Measurements from ENCODE around the gene TMEM255B.
A peak's percentile ranks its signal among the peaks of the same experiment; 100 is the strongest.
"Not testable (repeated sequence)": the region's sequence is repeated elsewhere in the genome, so short reads cannot be mapped to it uniquely, and the experiment has no call there.

The TMEM255B gene

DNA sequence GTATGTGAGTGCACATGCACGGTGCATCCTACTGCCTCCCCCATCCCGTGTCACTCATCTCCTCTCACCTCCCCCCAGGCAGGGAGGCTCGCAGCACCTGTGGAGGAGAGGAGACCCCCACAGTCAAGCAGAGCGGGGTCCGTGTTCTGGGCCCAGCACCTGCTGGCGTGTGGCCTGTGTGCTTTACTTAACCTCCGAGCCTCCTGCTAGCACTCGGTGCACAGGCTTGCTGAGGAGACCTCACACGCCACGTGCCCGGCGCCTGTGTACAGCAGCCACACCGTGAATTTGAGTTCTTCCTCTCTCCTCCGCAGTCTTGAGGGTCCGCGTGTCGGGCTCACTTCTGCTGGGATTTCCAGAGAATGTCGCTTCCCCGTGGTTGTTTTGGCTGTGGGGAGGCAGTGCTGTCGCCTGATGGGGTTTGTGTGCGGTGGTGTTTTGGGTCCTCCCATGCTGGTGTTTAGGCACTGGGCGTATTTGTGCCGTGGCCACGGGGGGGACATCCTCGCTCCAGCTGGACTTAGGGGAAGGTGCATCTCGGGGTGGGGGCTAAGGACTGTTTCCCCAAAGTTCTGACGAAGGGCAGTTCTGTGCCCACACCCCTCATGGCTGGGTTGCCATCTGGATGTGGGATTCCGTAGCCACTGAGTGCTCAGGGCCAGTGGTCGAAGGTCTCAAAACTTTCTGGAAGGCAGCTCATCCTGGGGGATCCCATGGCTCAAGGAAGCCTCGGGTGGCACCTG, 34.8 kb upstream of the TMEM255B start:
- H3K36me3 ChIP-seq (ENCODE audit: low read length) = no peaks in the 10 kb centered on the region
- H2AFZ ChIP-seq (ENCODE audit: low read depth, low read length, severe bottlenecking) = no peak overlapping the region
- no peaks in the 10 kb centered on the region for H3F3A ChIP-seq (ENCODE audit: insufficient read depth)
- H3K79me2 ChIP-seq (ENCODE audit: insufficient read depth, low read length) = no peaks in the 10 kb centered on the region
- TF ChIP-seq EZH2phosphoT487 (conservative IDR thresholded peaks at IDR 0.05; ENCODE audit: low read length) = no peak
- TF ChIP-seq, protein P1, sequence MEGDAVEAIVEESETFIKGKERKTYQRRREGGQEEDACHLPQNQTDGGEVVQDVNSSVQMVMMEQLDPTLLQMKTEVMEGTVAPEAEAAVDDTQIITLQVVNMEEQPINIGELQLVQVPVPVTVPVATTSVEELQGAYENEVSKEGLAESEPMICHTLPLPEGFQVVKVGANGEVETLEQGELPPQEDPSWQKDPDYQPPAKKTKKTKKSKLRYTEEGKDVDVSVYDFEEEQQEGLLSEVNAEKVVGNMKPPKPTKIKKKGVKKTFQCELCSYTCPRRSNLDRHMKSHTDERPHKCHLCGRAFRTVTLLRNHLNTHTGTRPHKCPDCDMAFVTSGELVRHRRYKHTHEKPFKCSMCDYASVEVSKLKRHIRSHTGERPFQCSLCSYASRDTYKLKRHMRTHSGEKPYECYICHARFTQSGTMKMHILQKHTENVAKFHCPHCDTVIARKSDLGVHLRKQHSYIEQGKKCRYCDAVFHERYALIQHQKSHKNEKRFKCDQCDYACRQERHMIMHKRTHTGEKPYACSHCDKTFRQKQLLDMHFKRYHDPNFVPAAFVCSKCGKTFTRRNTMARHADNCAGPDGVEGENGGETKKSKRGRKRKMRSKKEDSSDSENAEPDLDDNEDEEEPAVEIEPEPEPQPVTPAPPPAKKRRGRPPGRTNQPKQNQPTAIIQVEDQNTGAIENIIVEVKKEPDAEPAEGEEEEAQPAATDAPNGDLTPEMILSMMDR (IDR thresholded peaks at IDR 0.05; ENCODE audit: insufficient read depth, low read length, poor library complexity, severe bottlenecking) = no peak
- H3K9me3 ChIP-seq (ENCODE audit: insufficient read depth, low read length) = no peaks in the 10 kb centered on the region
- no peaks in the 10 kb centered on the region for H4K20me1 ChIP-seq (ENCODE audit: low read depth, low read length)
- H3K27ac ChIP-seq (ENCODE audit: low read depth, low read length) = no peak overlapping the region
- H3K27me3 ChIP-seq (ENCODE audit: low read length) = no peaks in the 10 kb centered on the region
- H3K9me2 ChIP-seq (replicated peaks; ENCODE audit: insufficient read depth, low read length) = no peaks in the 10 kb centered on the region
- H3K4me3 ChIP-seq (ENCODE audit: insufficient read depth, low read length, poor library complexity, severe bottlenecking) = no peak overlapping the region
- no peak overlapping the region for H3K9ac ChIP-seq (ENCODE audit: low read length)
- no peak overlapping the region for H3K4me2 ChIP-seq (ENCODE audit: low read depth, low read length, poor library complexity, severe bottlenecking)

DNA sequence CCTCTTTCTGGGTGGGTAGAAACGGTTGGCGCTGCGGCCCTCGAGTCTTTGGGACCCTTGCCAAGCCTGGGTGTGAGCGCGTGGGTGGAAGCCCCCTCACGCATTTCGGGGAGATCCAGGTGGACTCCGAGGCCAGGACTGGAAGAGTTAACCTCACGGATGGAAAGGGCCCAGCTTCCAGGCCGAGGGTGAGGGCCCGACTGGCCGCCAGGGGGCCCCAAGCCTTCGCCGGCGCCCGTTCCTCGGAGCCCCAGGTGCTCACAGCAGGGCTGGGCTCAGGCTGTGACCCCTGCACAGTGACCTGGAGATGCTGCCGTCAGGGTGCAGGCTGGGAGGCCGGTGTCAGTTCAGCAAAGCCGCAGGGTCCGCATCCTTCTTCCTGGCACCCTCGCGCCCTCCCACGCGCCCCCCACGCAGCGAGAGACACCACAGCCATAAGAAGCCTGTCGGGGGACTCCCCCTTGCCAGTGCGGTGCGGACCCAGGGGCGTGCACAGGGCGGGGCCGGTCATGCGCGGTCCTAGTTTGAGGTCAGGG, 34.2 kb upstream of the TMEM255B start:
- H3K9ac ChIP-seq (ENCODE audit: low read length) = no peak overlapping the region
- no peaks in the 10 kb centered on the region for H3K79me2 ChIP-seq (ENCODE audit: insufficient read depth, low read length)
- H3F3A ChIP-seq (ENCODE audit: insufficient read depth) = no peaks in the 10 kb centered on the region
- H3K4me3 ChIP-seq (ENCODE audit: insufficient read depth, low read length, poor library complexity, severe bottlenecking) = no peak overlapping the region
- no peaks in the 10 kb centered on the region for H3K27me3 ChIP-seq (ENCODE audit: low read length)
- no peak overlapping the region for H3K27ac ChIP-seq (ENCODE audit: low read depth, low read length)
- no peak overlapping the region for H3K4me2 ChIP-seq (ENCODE audit: low read depth, low read length, poor library complexity, severe bottlenecking)
- H3K36me3 ChIP-seq (ENCODE audit: low read length) = no peaks in the 10 kb centered on the region
- TF ChIP-seq, protein P1 (IDR thresholded peaks at IDR 0.05; ENCODE audit: insufficient read depth, low read length, poor library complexity, severe bottlenecking) = peak; percentile 36
- TF ChIP-seq EZH2phosphoT487 (conservative IDR thresholded peaks at IDR 0.05; ENCODE audit: low read length) = no peak
- H4K20me1 ChIP-seq (ENCODE audit: low read depth, low read length) = no peaks in the 10 kb centered on the region
- H2AFZ ChIP-seq (ENCODE audit: low read depth, low read length, severe bottlenecking) = no peak overlapping the region
- no peaks in the 10 kb centered on the region for H3K9me3 ChIP-seq (ENCODE audit: insufficient read depth, low read length)
- H3K9me2 ChIP-seq (replicated peaks; ENCODE audit: insufficient read depth, low read length) = no peaks in the 10 kb centered on the region

DNA sequence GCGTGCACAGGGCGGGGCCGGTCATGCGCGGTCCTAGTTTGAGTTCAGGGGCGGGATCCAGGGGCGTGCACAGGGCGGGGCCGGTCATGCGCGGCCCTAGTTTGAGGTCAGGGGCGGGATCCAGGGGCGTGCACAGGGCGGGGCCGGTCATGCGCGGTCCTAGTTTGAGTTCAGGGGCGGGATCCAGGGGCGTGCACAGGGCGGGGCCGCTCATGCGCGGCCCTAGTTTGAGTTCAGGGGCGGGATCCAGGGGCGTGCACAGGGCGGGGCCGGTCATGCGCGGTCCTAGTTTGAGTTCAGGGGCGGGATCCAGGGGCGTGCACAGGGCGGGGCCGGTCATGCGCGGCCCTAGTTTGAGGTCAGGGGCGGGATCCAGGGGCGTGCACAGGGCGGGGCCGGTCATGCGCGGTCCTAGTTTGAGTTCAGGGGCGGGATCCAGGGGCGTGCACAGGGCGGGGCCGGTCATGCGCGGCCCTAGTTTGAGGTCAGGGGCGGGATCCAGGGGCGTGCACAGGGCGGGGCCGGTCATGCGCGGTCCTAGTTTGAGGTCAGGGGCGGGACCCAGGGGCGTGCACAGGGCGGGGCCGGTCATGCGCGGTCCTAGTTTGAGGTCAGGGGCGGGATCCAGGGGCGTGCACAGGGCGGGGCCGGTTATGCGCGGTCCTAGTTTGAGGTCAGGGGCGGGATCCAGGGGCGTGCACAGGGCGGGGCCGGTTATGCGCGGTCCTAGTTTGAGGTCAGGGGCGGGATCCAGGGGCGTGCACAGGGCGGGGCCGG, 33.5 kb upstream of the TMEM255B start:
- H3K9me3 ChIP-seq (ENCODE audit: insufficient read depth, low read length); H3K4me3 ChIP-seq (ENCODE audit: insufficient read depth, low read length, poor library complexity, severe bottlenecking); H3K79me2 ChIP-seq (ENCODE audit: insufficient read depth, low read length); H3K9me2 ChIP-seq (replicated peaks; ENCODE audit: insufficient read depth, low read length); H2AFZ ChIP-seq (ENCODE audit: low read depth, low read length, severe bottlenecking); H3K4me2 ChIP-seq (ENCODE audit: low read depth, low read length, poor library complexity, severe bottlenecking); H3K27ac ChIP-seq (ENCODE audit: low read depth, low read length); H4K20me1 ChIP-seq (ENCODE audit: low read depth, low read length); H3K27me3 ChIP-seq (ENCODE audit: low read length); H3F3A ChIP-seq (ENCODE audit: insufficient read depth); H3K9ac ChIP-seq (ENCODE audit: low read length); H3K36me3 ChIP-seq (ENCODE audit: low read length): not testable (repeated sequence)

DNA sequence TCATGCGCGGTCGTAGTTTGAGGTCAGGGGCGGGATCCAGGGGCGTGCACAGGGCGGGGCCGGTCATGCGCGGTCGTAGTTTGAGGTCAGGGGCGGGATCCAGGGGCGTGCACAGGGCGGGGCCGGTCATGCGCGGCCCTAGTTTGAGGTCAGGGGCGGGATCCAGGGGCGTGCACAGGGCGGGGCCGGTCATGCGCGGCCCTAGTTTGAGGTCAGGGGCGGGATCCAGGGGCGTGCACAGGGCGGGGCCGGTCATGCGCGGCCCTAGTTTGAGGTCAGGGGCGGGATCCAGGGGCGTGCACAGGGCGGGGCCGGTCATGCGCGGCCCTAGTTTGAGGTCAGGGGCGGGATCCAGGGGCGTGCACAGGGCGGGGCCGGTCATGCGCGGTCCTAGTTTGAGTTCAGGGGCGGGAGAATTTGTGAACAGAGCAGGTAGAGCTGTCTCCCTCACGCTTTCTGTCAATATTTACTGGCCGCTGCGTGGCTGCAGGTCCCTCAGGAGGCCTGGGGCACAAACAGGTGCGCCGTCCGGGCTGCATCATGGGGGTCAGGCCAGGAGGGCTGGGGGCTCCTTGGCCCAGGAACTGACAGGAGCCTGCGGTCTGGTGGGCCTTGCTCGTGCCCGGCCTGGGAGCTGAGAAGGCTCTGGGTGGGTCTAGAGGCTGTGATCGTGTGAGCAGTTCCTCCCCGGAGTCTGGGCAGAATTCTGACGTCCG, 32.8 kb upstream of the TMEM255B start:
- H3K27ac ChIP-seq (ENCODE audit: low read depth, low read length); H3K9ac ChIP-seq (ENCODE audit: low read length); H3K27me3 ChIP-seq (ENCODE audit: low read length): not testable (repeated sequence)

More for the DNA sequence above, 32.8 kb upstream of the TMEM255B start:
- H3K36me3 ChIP-seq (ENCODE audit: low read length); H3K79me2 ChIP-seq (ENCODE audit: insufficient read depth, low read length); H3K4me2 ChIP-seq (ENCODE audit: low read depth, low read length, poor library complexity, severe bottlenecking); H3K9me2 ChIP-seq (replicated peaks; ENCODE audit: insufficient read depth, low read length); H3F3A ChIP-seq (ENCODE audit: insufficient read depth); H3K4me3 ChIP-seq (ENCODE audit: insufficient read depth, low read length, poor library complexity, severe bottlenecking); H3K9me3 ChIP-seq (ENCODE audit: insufficient read depth, low read length); H2AFZ ChIP-seq (ENCODE audit: low read depth, low read length, severe bottlenecking); H4K20me1 ChIP-seq (ENCODE audit: low read depth, low read length): not testable (repeated sequence)

Data from SU-DHL-6 (cell line).